ENCODE data around the gene FYCO1.

Gene FYCO1

GRCh38 chr3:45874677-45875346, 120.8 kb downstream of the FYCO1 start:
- FAIRE-seq (peak; percentile 9), DNase-seq (ENCODE audit: insufficient read length, low spot score) (no peak)
- TF ChIP-seq SPI1 (IDR thresholded peaks at IDR 0.05; ENCODE audit: low read depth, low read length), result no peak

GRCh38 chr3:45873638-45874037, 122.0 kb downstream of the FYCO1 start:
- DNase-seq (ENCODE audit: insufficient read length, low spot score), result no peak
- no peak for FAIRE-seq
- TF ChIP-seq PAX5 (IDR thresholded peaks at IDR 0.05; ENCODE audit: insufficient read depth, low read length, severe bottlenecking) (no peak), POLR2AphosphoS5 (IDR thresholded peaks at IDR 0.05; ENCODE audit: low read depth, low read length) (no peak)

GRCh38 chr3:45873036-45873435, 122.6 kb downstream of the FYCO1 start:
- no peak for TF ChIP-seq PAX5 (IDR thresholded peaks at IDR 0.05; ENCODE audit: insufficient read depth, low read length, severe bottlenecking)
- no peak for TF ChIP-seq SPI1 (IDR thresholded peaks at IDR 0.05; ENCODE audit: low read depth, low read length)
- TF ChIP-seq POLR2AphosphoS5 (IDR thresholded peaks at IDR 0.05; ENCODE audit: low read depth, low read length), result no peak
- TF ChIP-seq POLR2A (IDR thresholded peaks at IDR 0.05; ENCODE audit: low read depth, low read length), result no peak
- no peak for TF ChIP-seq POU2F2 (IDR thresholded peaks at IDR 0.05; ENCODE audit: low read depth, low read length)
- TF ChIP-seq TAF1 (IDR thresholded peaks at IDR 0.05; ENCODE audit: low read depth, low read length), result no peak
- FAIRE-seq, result no peak
- no peak for DNase-seq (ENCODE audit: insufficient read length, low spot score)

DNA sequence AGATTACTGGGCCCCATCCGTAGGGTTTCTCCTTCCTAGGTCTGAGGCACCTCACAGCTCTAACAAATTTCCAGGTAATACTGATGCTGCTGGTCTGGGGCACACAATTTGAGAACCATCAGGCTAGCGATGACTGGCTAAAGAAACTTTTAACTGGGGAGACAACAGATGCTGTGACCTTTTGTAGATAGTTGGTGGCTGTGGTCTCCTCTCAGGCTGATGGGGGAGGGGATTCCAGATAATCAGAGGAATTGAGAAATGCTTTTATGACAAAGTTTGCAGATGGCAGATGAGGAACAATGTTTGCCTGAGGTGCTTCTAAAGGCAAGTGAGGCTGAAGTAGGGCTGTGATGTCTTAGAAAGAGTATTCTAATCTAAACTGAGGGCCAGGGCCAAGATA, 123.1 kb downstream of the FYCO1 start:
- FAIRE-seq (no peak), DNase-seq (ENCODE audit: insufficient read length, low spot score) (no peak)
- TF ChIP-seq POLR2AphosphoS5 (IDR thresholded peaks at IDR 0.05; ENCODE audit: low read depth, low read length) (no peak), POLR2A (IDR thresholded peaks at IDR 0.05; ENCODE audit: low read depth, low read length) (no peak), POU2F2 (IDR thresholded peaks at IDR 0.05; ENCODE audit: low read depth, low read length) (no peak), SPI1 (IDR thresholded peaks at IDR 0.05; ENCODE audit: low read depth, low read length) (peak; percentile 72), TAF1 (IDR thresholded peaks at IDR 0.05; ENCODE audit: low read depth, low read length) (no peak), PAX5 (IDR thresholded peaks at IDR 0.05; ENCODE audit: insufficient read depth, low read length, severe bottlenecking) (no peak)

DNA sequence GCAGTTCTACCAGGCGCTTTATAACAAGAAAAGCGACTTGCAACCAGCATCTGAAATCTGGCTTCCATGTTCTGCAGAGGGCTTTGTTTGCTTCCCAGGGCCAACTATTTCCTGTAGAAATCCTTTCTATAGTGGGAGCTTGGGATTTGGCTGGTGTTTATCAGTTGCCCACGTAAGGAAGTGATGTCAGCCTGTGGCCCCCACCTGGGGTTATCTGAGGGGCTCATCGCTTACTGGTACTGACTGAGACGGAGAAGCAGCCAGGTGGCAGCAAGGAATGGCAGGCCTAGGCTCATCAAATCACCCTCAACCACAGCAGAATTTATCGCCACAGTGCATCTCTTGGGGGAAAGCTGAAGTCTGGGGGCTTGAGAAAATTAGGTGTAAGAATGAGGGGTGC, 123.8 kb downstream of the FYCO1 start:
- no peak for FAIRE-seq
- DNase-seq (ENCODE audit: insufficient read length, low spot score), result no peak

GRCh38 chr3:45870099-45870498, 125.5 kb downstream of the FYCO1 start:
- FAIRE-seq (peak; percentile 74), DNase-seq (ENCODE audit: insufficient read length, low spot score) (no peak)
- TF ChIP-seq SPI1 (IDR thresholded peaks at IDR 0.05; ENCODE audit: low read depth, low read length) (no peak), TAF1 (IDR thresholded peaks at IDR 0.05; ENCODE audit: low read depth, low read length) (no peak), POLR2A (IDR thresholded peaks at IDR 0.05; ENCODE audit: low read depth, low read length) (no peak), PAX5 (IDR thresholded peaks at IDR 0.05; ENCODE audit: insufficient read depth, low read length, severe bottlenecking) (no peak), POLR2AphosphoS5 (IDR thresholded peaks at IDR 0.05; ENCODE audit: low read depth, low read length) (no peak), POU2F2 (IDR thresholded peaks at IDR 0.05; ENCODE audit: low read depth, low read length) (no peak)

More for the DNA sequence above, 123.8 kb downstream of the FYCO1 start:
- no peak for TF ChIP-seq POU2F2 (IDR thresholded peaks at IDR 0.05; ENCODE audit: low read depth, low read length)
- TF ChIP-seq POLR2AphosphoS5 (IDR thresholded peaks at IDR 0.05; ENCODE audit: low read depth, low read length), result no peak
- no peak for TF ChIP-seq SPI1 (IDR thresholded peaks at IDR 0.05; ENCODE audit: low read depth, low read length)
- TF ChIP-seq TAF1 (IDR thresholded peaks at IDR 0.05; ENCODE audit: low read depth, low read length), result no peak
- no peak for TF ChIP-seq PAX5 (IDR thresholded peaks at IDR 0.05; ENCODE audit: insufficient read depth, low read length, severe bottlenecking)
- TF ChIP-seq POLR2A (IDR thresholded peaks at IDR 0.05; ENCODE audit: low read depth, low read length), result no peak

- FAIRE-seq (no peak), DNase-seq (ENCODE audit: insufficient read length, low spot score) (no peak)
- TF ChIP-seq SPI1 (IDR thresholded peaks at IDR 0.05; ENCODE audit: low read depth, low read length) (no peak), POLR2AphosphoS5 (IDR thresholded peaks at IDR 0.05; ENCODE audit: low read depth, low read length) (no peak), PAX5 (IDR thresholded peaks at IDR 0.05; ENCODE audit: insufficient read depth, low read length, severe bottlenecking) (no peak), POU2F2 (IDR thresholded peaks at IDR 0.05; ENCODE audit: low read depth, low read length) (no peak), POLR2A (IDR thresholded peaks at IDR 0.05; ENCODE audit: low read depth, low read length) (no peak), TAF1 (IDR thresholded peaks at IDR 0.05; ENCODE audit: low read depth, low read length) (no peak)
Observed at GRCh38 chr3:45869638-45870037, 126.0 kb downstream of the FYCO1 start.

DNA sequence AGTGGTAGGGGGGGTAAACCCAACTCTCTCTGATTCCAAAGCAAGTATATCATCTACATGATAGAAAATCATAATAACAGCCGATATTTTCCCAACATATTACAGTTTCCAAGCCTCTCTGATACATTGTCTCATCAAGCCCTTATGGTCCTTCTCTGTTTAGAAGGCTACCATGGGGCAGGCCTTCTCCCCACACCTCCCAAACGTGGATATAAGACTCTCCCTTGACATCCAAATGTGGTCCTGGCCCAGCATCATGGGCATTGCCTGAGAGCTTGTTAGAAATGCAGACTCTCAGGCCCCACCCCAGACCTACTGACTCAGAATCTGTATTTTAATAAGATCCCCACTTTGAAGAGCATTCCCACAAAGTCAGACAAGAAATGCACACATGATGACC, 127.0 kb downstream of the FYCO1 start:
- FAIRE-seq, result no peak
- no peak for TF ChIP-seq POU2F2 (IDR thresholded peaks at IDR 0.05; ENCODE audit: low read depth, low read length)
- no peak for TF ChIP-seq PAX5 (IDR thresholded peaks at IDR 0.05; ENCODE audit: insufficient read depth, low read length, severe bottlenecking)
- no peak for TF ChIP-seq TAF1 (IDR thresholded peaks at IDR 0.05; ENCODE audit: low read depth, low read length)
- no peak for TF ChIP-seq POLR2A (IDR thresholded peaks at IDR 0.05; ENCODE audit: low read depth, low read length)
- no peak for TF ChIP-seq POLR2AphosphoS5 (IDR thresholded peaks at IDR 0.05; ENCODE audit: low read depth, low read length)
- TF ChIP-seq SPI1 (IDR thresholded peaks at IDR 0.05; ENCODE audit: low read depth, low read length), result no peak
- DNase-seq (ENCODE audit: insufficient read length, low spot score), result no peak

- no peak for FAIRE-seq
- TF ChIP-seq POLR2AphosphoS5 (IDR thresholded peaks at IDR 0.05; ENCODE audit: low read depth, low read length) (no peak), TAF1 (IDR thresholded peaks at IDR 0.05; ENCODE audit: low read depth, low read length) (no peak), POU2F2 (IDR thresholded peaks at IDR 0.05; ENCODE audit: low read depth, low read length) (no peak), PAX5 (IDR thresholded peaks at IDR 0.05; ENCODE audit: insufficient read depth, low read length, severe bottlenecking) (no peak), SPI1 (IDR thresholded peaks at IDR 0.05; ENCODE audit: low read depth, low read length) (no peak)
- DNase-seq (ENCODE audit: insufficient read length, low spot score), result no peak
Observed at GRCh38 chr3:45868213-45868612, 127.4 kb downstream of the FYCO1 start.
